Measurements from ENCODE around the gene STIM1. TPM values are rescaled to one million over a fixed set of nuclear protein-coding genes. Genes with fewer than 3 reads are reported as not detected.

STIM1 gene
- total RNA-seq, 1 experiment from 2014 or later = 18.0 TPM

DNA sequence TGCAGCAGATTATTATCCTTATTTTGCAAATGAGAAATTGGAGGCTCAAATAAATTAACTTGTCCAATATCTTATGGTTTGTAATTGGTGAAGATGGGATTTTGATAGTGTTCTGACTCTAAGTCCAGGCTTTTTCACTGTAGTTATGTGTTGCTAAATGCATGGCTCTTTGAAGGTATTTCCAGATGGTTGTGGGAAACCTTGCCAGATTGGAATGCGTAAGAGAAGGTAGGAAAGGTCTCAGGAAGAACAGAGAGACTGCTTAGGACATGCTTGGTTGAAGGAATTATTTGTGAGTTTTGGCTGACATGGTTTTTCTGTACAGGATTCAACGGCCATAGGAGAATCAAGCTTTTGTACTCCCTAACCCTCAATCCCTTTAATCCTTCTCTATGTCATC lies 108.6 kb downstream of the STIM1 start (continued):
- TF ChIP-seq, protein P1, sequence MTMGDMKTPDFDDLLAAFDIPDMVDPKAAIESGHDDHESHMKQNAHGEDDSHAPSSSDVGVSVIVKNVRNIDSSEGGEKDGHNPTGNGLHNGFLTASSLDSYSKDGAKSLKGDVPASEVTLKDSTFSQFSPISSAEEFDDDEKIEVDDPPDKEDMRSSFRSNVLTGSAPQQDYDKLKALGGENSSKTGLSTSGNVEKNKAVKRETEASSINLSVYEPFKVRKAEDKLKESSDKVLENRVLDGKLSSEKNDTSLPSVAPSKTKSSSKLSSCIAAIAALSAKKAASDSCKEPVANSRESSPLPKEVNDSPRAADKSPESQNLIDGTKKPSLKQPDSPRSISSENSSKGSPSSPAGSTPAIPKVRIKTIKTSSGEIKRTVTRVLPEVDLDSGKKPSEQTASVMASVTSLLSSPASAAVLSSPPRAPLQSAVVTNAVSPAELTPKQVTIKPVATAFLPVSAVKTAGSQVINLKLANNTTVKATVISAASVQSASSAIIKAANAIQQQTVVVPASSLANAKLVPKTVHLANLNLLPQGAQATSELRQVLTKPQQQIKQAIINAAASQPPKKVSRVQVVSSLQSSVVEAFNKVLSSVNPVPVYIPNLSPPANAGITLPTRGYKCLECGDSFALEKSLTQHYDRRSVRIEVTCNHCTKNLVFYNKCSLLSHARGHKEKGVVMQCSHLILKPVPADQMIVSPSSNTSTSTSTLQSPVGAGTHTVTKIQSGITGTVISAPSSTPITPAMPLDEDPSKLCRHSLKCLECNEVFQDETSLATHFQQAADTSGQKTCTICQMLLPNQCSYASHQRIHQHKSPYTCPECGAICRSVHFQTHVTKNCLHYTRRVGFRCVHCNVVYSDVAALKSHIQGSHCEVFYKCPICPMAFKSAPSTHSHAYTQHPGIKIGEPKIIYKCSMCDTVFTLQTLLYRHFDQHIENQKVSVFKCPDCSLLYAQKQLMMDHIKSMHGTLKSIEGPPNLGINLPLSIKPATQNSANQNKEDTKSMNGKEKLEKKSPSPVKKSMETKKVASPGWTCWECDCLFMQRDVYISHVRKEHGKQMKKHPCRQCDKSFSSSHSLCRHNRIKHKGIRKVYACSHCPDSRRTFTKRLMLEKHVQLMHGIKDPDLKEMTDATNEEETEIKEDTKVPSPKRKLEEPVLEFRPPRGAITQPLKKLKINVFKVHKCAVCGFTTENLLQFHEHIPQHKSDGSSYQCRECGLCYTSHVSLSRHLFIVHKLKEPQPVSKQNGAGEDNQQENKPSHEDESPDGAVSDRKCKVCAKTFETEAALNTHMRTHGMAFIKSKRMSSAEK (CRISPR knock-in tag; IDR thresholded peaks at IDR 0.05; ENCODE audit: borderline replicate concordance) = no peak
- TF ChIP-seq NR3C1 (CRISPR knock-in tag; conservative IDR thresholded peaks at IDR 0.05; ENCODE audit: low read depth) (no peak), FOXP1 (CRISPR knock-in tag; IDR thresholded peaks at IDR 0.05; ENCODE audit: borderline replicate concordance) (no peak), MXD4 (CRISPR knock-in tag; IDR thresholded peaks at IDR 0.05; ENCODE audit: borderline replicate concordance) (no peak), ZBTB21 (CRISPR knock-in tag; IDR thresholded peaks at IDR 0.05; ENCODE audit: borderline replicate concordance) (no peak), FOXJ3 (CRISPR knock-in tag; IDR thresholded peaks at IDR 0.05; ENCODE audit: borderline replicate concordance) (no peak)

DNA sequence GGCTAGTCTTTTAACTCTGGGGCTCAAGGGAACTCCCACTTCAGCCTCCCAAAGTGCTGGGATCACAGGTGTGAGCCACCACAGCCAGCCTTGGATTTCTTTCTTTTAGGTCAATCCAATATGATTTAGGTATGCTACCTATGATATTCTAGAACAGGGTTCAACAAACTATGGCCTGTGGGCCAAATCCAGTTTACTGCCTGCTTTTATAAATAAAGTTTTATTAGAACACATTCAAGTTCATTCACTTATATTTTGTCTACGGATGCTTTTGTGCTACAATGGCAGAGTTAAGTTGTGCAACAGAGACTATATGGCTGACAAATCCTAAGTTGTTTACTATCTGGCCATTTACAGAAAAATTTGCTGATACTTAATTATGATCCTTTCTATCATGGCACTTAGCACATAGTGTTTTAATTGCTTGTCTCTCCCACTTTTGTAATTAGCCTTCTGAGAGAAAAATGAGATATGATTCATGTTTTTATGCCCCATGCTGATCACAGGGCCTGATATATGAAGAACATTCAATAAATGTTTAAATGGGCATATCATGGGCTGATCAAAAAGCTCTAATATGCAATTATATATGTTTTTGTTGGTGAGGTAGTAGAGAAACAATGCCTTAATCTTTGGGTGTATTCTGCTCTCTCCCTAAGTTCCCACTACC lies 109.6 kb downstream of the STIM1 start:
- H3K36me3 Mint-ChIP-seq = no peaks in the 10 kb centered on the region
- no peaks in the 10 kb centered on the region for H3K9me3 Mint-ChIP-seq
- H3K4me1 Mint-ChIP-seq = 0 out of 2 replicates have a peak, but pooled peaks cover under 1% of the 10 kb centered on the region
- no peaks in the 10 kb centered on the region for H3K27me3 Mint-ChIP-seq (ENCODE audit: low read depth)
- ATAC-seq (no peak), DNase-seq (ENCODE audit: low spot score) (no peak)
- POLR2A ChIA-PET = no interaction called here
- no peak overlapping the region for H3K4me3 Mint-ChIP-seq
- TF ChIP-seq ZNF671 (CRISPR knock-in tag; IDR thresholded peaks at IDR 0.05) = no peak
- TF ChIP-seq, protein P2, sequence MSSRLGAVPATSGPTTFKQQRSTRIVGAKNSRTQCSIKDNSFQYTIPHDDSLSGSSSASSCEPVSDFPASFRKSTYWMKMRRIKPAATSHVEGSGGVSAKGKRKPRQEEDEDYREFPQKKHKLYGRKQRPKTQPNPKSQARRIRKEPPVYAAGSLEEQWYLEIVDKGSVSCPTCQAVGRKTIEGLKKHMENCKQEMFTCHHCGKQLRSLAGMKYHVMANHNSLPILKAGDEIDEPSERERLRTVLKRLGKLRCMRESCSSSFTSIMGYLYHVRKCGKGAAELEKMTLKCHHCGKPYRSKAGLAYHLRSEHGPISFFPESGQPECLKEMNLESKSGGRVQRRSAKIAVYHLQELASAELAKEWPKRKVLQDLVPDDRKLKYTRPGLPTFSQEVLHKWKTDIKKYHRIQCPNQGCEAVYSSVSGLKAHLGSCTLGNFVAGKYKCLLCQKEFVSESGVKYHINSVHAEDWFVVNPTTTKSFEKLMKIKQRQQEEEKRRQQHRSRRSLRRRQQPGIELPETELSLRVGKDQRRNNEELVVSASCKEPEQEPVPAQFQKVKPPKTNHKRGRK (CRISPR knock-in tag; IDR thresholded peaks at IDR 0.05; ENCODE audit: borderline replicate concordance) = no peak
- no peak for TF ChIP-seq MYBL2 (CRISPR knock-in tag; IDR thresholded peaks at IDR 0.05)
- TF ChIP-seq KAT7 (CRISPR knock-in tag; IDR thresholded peaks at IDR 0.05; ENCODE audit: borderline replicate concordance) = no peak
- no peak for TF ChIP-seq SMAD4 (CRISPR knock-in tag; IDR thresholded peaks at IDR 0.05)
- no peak for TF ChIP-seq ZNF138 (CRISPR knock-in tag; conservative IDR thresholded peaks at IDR 0.05)
- no peak for TF ChIP-seq CBFB (CRISPR knock-in tag; IDR thresholded peaks at IDR 0.05; ENCODE audit: low read depth)
- CTCF ChIA-PET = no interaction called here
- H3K27ac Mint-ChIP-seq = no peak overlapping the region

GRCh38 chr11:3967695-3968094 lies 112.2 kb downstream of the STIM1 start:
- ATAC-seq (peak; percentile 43; the same call in 1 of the 2 replicates), DNase-seq (ENCODE audit: low spot score) (no peak)
- Mint-ChIP-seq H3K27me3 (ENCODE audit: low read depth) (no peaks in the 10 kb centered on the region), H3K4me3 (no peak overlapping the region), H3K4me1 (0 out of 2 replicates have a peak, but pooled peaks cover 2% of the 10 kb centered on the region), H3K9me3 (no peaks in the 10 kb centered on the region), H3K36me3 (no peaks in the 10 kb centered on the region), H3K27ac (no peak overlapping the region)
- ChIA-PET POLR2A (no interaction called here), CTCF (interaction anchor here (1.7 to 2.2 kb wide), 3 partner anchors 9 to 113 kb away, joined by 5 to 9 read pairs (median 7); partner anchors contain the start of gene STIM1)
- TF ChIP-seq JAZF1 (CRISPR knock-in tag; IDR thresholded peaks at IDR 0.05) (no peak), ATF3 (CRISPR knock-in tag; conservative IDR thresholded peaks at IDR 0.05) (no peak), OVOL2 (CRISPR knock-in tag; IDR thresholded peaks at IDR 0.05; ENCODE audit: borderline replicate concordance) (no peak), ZNF423 (CRISPR knock-in tag; IDR thresholded peaks at IDR 0.05) (no peak), FOXK1 (CRISPR knock-in tag; IDR thresholded peaks at IDR 0.05) (no peak), ZNF232 (CRISPR knock-in tag; IDR thresholded peaks at IDR 0.05) (no peak)
- TF ChIP-seq, protein P2 (CRISPR knock-in tag; IDR thresholded peaks at IDR 0.05; ENCODE audit: borderline replicate concordance) = no peak
- TF ChIP-seq, protein P3, sequence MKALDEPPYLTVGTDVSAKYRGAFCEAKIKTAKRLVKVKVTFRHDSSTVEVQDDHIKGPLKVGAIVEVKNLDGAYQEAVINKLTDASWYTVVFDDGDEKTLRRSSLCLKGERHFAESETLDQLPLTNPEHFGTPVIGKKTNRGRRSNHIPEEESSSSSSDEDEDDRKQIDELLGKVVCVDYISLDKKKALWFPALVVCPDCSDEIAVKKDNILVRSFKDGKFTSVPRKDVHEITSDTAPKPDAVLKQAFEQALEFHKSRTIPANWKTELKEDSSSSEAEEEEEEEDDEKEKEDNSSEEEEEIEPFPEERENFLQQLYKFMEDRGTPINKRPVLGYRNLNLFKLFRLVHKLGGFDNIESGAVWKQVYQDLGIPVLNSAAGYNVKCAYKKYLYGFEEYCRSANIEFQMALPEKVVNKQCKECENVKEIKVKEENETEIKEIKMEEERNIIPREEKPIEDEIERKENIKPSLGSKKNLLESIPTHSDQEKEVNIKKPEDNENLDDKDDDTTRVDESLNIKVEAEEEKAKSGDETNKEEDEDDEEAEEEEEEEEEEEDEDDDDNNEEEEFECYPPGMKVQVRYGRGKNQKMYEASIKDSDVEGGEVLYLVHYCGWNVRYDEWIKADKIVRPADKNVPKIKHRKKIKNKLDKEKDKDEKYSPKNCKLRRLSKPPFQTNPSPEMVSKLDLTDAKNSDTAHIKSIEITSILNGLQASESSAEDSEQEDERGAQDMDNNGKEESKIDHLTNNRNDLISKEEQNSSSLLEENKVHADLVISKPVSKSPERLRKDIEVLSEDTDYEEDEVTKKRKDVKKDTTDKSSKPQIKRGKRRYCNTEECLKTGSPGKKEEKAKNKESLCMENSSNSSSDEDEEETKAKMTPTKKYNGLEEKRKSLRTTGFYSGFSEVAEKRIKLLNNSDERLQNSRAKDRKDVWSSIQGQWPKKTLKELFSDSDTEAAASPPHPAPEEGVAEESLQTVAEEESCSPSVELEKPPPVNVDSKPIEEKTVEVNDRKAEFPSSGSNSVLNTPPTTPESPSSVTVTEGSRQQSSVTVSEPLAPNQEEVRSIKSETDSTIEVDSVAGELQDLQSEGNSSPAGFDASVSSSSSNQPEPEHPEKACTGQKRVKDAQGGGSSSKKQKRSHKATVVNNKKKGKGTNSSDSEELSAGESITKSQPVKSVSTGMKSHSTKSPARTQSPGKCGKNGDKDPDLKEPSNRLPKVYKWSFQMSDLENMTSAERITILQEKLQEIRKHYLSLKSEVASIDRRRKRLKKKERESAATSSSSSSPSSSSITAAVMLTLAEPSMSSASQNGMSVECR (CRISPR knock-in tag; IDR thresholded peaks at IDR 0.05; ENCODE audit: borderline replicate concordance) = no peak

All from WTC11 (cell line).